Measurements from ENCODE around the gene ANKZF1. TPM values are rescaled to one million over a fixed set of nuclear protein-coding genes. Genes with fewer than 3 reads are reported as not detected.

The ANKZF1 gene
- total RNA-seq, 1 donor from 2014 or later: 43.8 TPM

- TF ChIP-seq CTCF (IDR thresholded peaks at IDR 0.05; ENCODE audit: insufficient read depth, low read depth, low read length) (no peak), EZH2 (IDR thresholded peaks at IDR 0.05; ENCODE audit: insufficient read depth, low read length) (no peak)
- H3K27me3 Mint-ChIP-seq (ENCODE audit: low read depth, unreplicated experiment): peaks cover 2% of the 10 kb centered on the region
- peak overlapping the region; percentile 77 for H3K9ac ChIP-seq (ENCODE audit: low read length)
- peaks cover 7% of the 10 kb centered on the region for H3K36me3 Mint-ChIP-seq (ENCODE audit: low read depth, unreplicated experiment)
- H3K79me2 ChIP-seq (ENCODE audit: insufficient read depth, low read length): peaks cover 6% of the 10 kb centered on the region
- H3K4me3 Mint-ChIP-seq (ENCODE audit: unreplicated experiment): peak overlapping the region; percentile 81
- DNase-seq (ENCODE audit: low read depth): no peak
- H4K20me1 ChIP-seq (ENCODE audit: insufficient read depth, low read length): peaks cover 15% of the 10 kb centered on the region
- peak overlapping the region; percentile 75 for H3K27ac ChIP-seq (ENCODE audit: low read depth, low read length)
- peaks cover 16% of the 10 kb centered on the region for H3K4me1 ChIP-seq (ENCODE audit: insufficient read depth, low read length)
- no peaks in the 10 kb centered on the region for H3K9me3 Mint-ChIP-seq (ENCODE audit: unreplicated experiment)
- H3K9me3 ChIP-seq (ENCODE audit: insufficient read depth, low read depth, low read length): no peaks in the 10 kb centered on the region
- peak overlapping the region; percentile 66 for H3K4me3 ChIP-seq (ENCODE audit: insufficient read depth, low read depth, low read length)
- H3K27me3 ChIP-seq (ENCODE audit: insufficient read depth, low read length): no peaks in the 10 kb centered on the region
- H2AFZ ChIP-seq (ENCODE audit: low read depth, low read length): peak overlapping the region; percentile 43
- H3K4me2 ChIP-seq (ENCODE audit: low read length): peak overlapping the region; percentile 83
- no peak for FAIRE-seq
- H3K4me1 Mint-ChIP-seq (ENCODE audit: low read depth, unreplicated experiment): peaks cover 11% of the 10 kb centered on the region
- no peak overlapping the region for H3K27ac Mint-ChIP-seq (ENCODE audit: unreplicated experiment)
- no peaks in the 10 kb centered on the region for H3K36me3 ChIP-seq (ENCODE audit: insufficient read depth, low read length)
Observed at GRCh38 chr2:219207134-219207883, 22.3 kb upstream of the ANKZF1 start.

- no peak for FAIRE-seq
- H3K9me3 ChIP-seq (ENCODE audit: insufficient read depth, low read depth, low read length): no peaks in the 10 kb centered on the region
- Mint-ChIP-seq H3K36me3 (ENCODE audit: low read depth, unreplicated experiment) (peaks cover 10% of the 10 kb centered on the region), H3K27ac (ENCODE audit: unreplicated experiment) (no peak overlapping the region), H3K4me1 (ENCODE audit: low read depth, unreplicated experiment) (peaks cover 11% of the 10 kb centered on the region), H3K9me3 (ENCODE audit: unreplicated experiment) (no peaks in the 10 kb centered on the region), H3K4me3 (ENCODE audit: unreplicated experiment) (peak overlapping the region; percentile 81), H3K27me3 (ENCODE audit: low read depth, unreplicated experiment) (peaks cover 1% of the 10 kb centered on the region)
- DNase-seq (ENCODE audit: low read depth): peak; percentile 4
- no peaks in the 10 kb centered on the region for H3K27me3 ChIP-seq (ENCODE audit: insufficient read depth, low read length)
- peaks cover 6% of the 10 kb centered on the region for H3K79me2 ChIP-seq (ENCODE audit: insufficient read depth, low read length)
- no peak for TF ChIP-seq EZH2 (IDR thresholded peaks at IDR 0.05; ENCODE audit: insufficient read depth, low read length)
- TF ChIP-seq CTCF (IDR thresholded peaks at IDR 0.05; ENCODE audit: insufficient read depth, low read depth, low read length): no peak
- no peaks in the 10 kb centered on the region for H3K36me3 ChIP-seq (ENCODE audit: insufficient read depth, low read length)
- peaks cover 16% of the 10 kb centered on the region for H3K4me1 ChIP-seq (ENCODE audit: insufficient read depth, low read length)
- H4K20me1 ChIP-seq (ENCODE audit: insufficient read depth, low read length): peaks cover 15% of the 10 kb centered on the region
- H3K4me3 ChIP-seq (ENCODE audit: insufficient read depth, low read depth, low read length): no peak overlapping the region
- H2AFZ ChIP-seq (ENCODE audit: low read depth, low read length): no peak overlapping the region
- peak overlapping the region; percentile 77 for H3K9ac ChIP-seq (ENCODE audit: low read length)
- no peak overlapping the region for H3K27ac ChIP-seq (ENCODE audit: low read depth, low read length)
- peak overlapping the region; percentile 83 for H3K4me2 ChIP-seq (ENCODE audit: low read length)
Observed at GRCh38 chr2:219207884-219208740, 21.5 kb upstream of the ANKZF1 start.

Measured in astrocyte (in vitro differentiated cells and primary cell).